Transverse colon (tissue), 4 donors: ENCODE data around the gene COL4A1. TPM values are rescaled to one million over a fixed set of nuclear protein-coding genes. Genes with fewer than 3 reads are reported as not detected.

ENCODE experiments used
- DNase-seq: peaks from one replicate; pipeline ENCODE4 v3.0.0-alpha.2; 2019
- H3K27ac ChIP-seq, 4 donors: fragments of 200-600 bp; sonication (generic); 2 replicates each; pipeline ENCODE4 v1.5.1; 2016 to 2018; ENCODE audit warnings: inconsistent platforms in 4 of 4
- H3K27me3 ChIP-seq: fragments of 200-600 bp; sonication (generic); 2 replicates; pipeline ENCODE4 v1.5.1; 2017; ENCODE audit warnings: inconsistent platforms
- H3K36me3 ChIP-seq, 4 donors: fragments of 200-600 bp; sonication (generic); 2 replicates each; pipeline ENCODE4 v1.5.1; 2017 to 2019; ENCODE audit warnings: inconsistent platforms in 4 of 4
- H3K4me1 ChIP-seq, 4 donors: fragments of 200-600 bp; sonication (generic); 2 replicates each; pipeline ENCODE4 v1.5.1; 2017 to 2020; ENCODE audit warnings: inconsistent platforms in 4 of 4
- H3K4me3 ChIP-seq, 4 donors: fragments of 200-600 bp; sonication (generic); 1 replicate in 1 of 4; 2 replicates in 3 of 4; pipeline versions ENCODE4 v1.5.1 to v1.6.1; 2017 to 2019; ENCODE audit warnings: inconsistent platforms in 4 of 4
- H3K9me3 ChIP-seq, 2 donors: fragments of 200-600 bp; sonication (generic); 2 replicates each; pipeline ENCODE4 v1.5.1; 2017 to 2019; ENCODE audit warnings: inconsistent platforms in 2 of 2
- EP300 ChIP-seq: sonication (generic); formaldehyde crosslinking; IDR thresholded peaks from one replicate; pipeline ENCODE4 v1.6.1; 2017; ENCODE audit warnings: antibody characterized with exemption, low read depth
- POLR2A ChIP-seq: fragments of 450-650 bp; IDR thresholded peaks from one replicate; pipeline ENCODE4 v1.6.1; 2016; ENCODE audit warnings: antibody characterized with exemption, mild to moderate bottlenecking, moderate library complexity
- POLR2AphosphoS5 ChIP-seq, 3 donors: sonication (generic); formaldehyde crosslinking; IDR thresholded peaks; one replicate each; pipeline ENCODE4 v1.6.1; 2016; ENCODE audit warnings: antibody characterized with exemption in 3 of 3
- WGBS, 2 donors: methylation state at CpG; one replicate each; pipeline ENCODE4 v1.1.5; 2018; ENCODE audit warnings: low coverage in 1 of 2; 5-methylcytosine and 5-hydroxymethylcytosine counted together
- in situ Hi-C, 4 donors: fragments of 200-750 bp; cut with MboI; loops; one replicate each; pipeline versions ENCODE4 v1.15.0 to v1.15.1; 2017; ENCODE audit warnings: low sequenced_read_pairs in 3 of 4, low pct_ligation_motif_present in 1 of 4, low pct_unique_long_range_greater_than_20kb in 1 of 4
- intact Hi-C: fragments of 100-400 bp; cut with DNase I; formaldehyde crosslinking; loops from one replicate; pipeline ENCODE4 v1.15.1; 2023; ENCODE audit warnings: low total_unique reads
- total RNA-seq, 4 donors: library from RNA; depleted of rRNA; stranded (reverse); fragments of >200 nt; gene quantifications; one replicate each; pipeline ENCODE4 v1.1.0, GENCODE V29; 2016
- TF ChIP-seq, protein P1 (sequence below), 5 experiments: fragments of 200-600 bp in 3 of 5; fragments of 450-650 bp in 2 of 5; sonication (generic) in 3 of 5; IDR thresholded peaks; 1 replicate in 2 of 5; 2 replicates in 3 of 5; pipeline ENCODE4 v1.5.1; 2016 to 2017; ENCODE audit warnings: antibody characterized with exemption in 5 of 5, inconsistent platforms in 3 of 5, mild to moderate bottlenecking in 2 of 5, moderate library complexity in 1 of 5

Gene COL4A1
- total RNA-seq, 4 donors from 2014 or later, result 46.4 to 180 (median 99.2) TPM

DNA sequence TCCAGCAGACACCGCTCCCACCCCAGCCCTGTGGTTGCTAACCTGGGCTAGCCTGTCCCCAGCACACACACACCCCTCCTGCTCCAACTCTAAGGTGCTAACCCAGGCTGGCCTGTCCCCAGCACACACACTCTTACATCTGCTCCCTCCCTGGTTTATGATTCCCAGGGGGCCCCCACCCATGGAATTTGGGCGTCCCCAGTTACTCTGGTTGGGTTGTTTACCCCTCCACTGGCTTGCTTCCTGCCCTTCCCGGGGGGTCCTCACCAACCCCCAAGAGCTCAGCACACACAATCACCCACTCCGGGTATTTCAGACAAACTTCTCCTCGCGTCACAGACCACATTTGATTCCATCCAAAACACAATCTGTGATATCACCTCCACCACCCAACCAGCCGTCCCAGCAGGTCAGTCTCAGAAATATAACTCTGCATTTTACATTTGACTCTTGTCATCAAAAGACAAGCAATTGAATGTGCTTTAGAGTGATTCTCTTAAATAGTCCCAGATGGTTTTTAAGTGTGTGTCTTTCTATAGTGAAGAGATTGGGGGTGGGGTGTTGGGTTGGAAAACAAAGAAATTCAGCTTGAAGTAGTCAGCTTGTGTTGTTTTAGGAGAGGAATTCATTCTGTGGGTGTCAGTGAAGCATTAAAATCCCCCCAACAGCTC lies 20.2 kb upstream of the COL4A1 start:
- 58 to 72% methylated on average over 3 to 7 of the region's 7 CpGs for WGBS, 2 donors
- intact Hi-C loops, result no loop called here

DNA sequence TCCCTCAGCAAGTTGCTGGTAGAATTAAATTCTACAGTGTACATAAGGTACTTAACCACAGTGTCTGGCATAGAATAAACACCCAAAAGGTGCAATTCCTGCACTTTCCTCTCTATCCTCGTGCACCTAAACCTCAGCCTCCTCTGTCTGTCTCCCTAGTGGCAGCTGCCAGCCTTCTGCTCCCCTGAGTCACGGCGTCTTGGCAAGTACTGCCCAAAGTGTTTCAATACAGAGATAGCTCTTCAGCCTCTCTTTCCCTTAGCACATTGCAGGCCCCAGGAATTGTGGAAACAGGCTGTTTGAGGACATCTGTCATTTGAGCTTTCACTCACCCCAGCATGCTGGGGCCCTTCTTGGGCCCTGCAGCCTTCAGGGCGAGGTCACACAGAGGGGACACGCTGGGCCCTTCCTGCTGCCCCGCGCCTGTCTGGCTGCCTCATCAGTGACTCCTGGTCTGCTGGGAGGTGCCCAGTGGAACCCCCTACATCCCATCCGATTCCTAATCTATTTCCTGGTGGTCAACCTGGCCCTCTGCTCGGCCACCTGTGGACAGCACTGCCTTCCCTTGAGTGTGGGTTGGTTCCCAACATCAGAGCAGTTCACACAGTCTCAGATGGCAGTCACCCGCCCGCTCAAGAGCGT lies 19.4 kb upstream of the COL4A1 start:
- no peak for TF ChIP-seq POLR2A
- no peak for TF ChIP-seq POLR2AphosphoS5 (IDR thresholded peaks at IDR 0.05)
- TF ChIP-seq, protein P1, sequence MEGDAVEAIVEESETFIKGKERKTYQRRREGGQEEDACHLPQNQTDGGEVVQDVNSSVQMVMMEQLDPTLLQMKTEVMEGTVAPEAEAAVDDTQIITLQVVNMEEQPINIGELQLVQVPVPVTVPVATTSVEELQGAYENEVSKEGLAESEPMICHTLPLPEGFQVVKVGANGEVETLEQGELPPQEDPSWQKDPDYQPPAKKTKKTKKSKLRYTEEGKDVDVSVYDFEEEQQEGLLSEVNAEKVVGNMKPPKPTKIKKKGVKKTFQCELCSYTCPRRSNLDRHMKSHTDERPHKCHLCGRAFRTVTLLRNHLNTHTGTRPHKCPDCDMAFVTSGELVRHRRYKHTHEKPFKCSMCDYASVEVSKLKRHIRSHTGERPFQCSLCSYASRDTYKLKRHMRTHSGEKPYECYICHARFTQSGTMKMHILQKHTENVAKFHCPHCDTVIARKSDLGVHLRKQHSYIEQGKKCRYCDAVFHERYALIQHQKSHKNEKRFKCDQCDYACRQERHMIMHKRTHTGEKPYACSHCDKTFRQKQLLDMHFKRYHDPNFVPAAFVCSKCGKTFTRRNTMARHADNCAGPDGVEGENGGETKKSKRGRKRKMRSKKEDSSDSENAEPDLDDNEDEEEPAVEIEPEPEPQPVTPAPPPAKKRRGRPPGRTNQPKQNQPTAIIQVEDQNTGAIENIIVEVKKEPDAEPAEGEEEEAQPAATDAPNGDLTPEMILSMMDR (IDR thresholded peaks at IDR 0.05), result no peak
- TF ChIP-seq EP300, result no peak
- Histone ChIP-seq H3K9me3 (no peaks in the 10 kb centered on the region), H3K4me3 (no peak overlapping the region), H3K27me3 (no peaks in the 10 kb centered on the region), H3K36me3 (no peaks in the 10 kb centered on the region), H3K4me1 (peaks cover 0 to 54% (median 16%) of the 10 kb centered on the region in 4 donors), H3K27ac (peak overlapping the region; percentile 84 to 87 (median 86))
- intact Hi-C loops (no loop called here), in situ Hi-C loops (no loop called here)
- no peak for DNase-seq
- WGBS, 2 donors, result 71 to 82% methylated on average over 4 to 11 of the region's 12 CpGs

More for the DNA sequence above, 20.2 kb upstream of the COL4A1 start:
- H3K36me3 ChIP-seq, result no peaks in the 10 kb centered on the region
- H3K27me3 ChIP-seq, result no peaks in the 10 kb centered on the region
- H3K9me3 ChIP-seq, result no peaks in the 10 kb centered on the region
- in situ Hi-C loops, result no loop called here
- peak overlapping the region; percentile 84 to 87 (median 86) for H3K27ac ChIP-seq
- TF ChIP-seq, protein P1 (IDR thresholded peaks at IDR 0.05), result no peak
- TF ChIP-seq POLR2AphosphoS5 (IDR thresholded peaks at IDR 0.05), result no peak
- no peak for TF ChIP-seq POLR2A
- no peak for TF ChIP-seq EP300
- DNase-seq, result no peak
- H3K4me1 ChIP-seq, result peaks cover 0 to 48% (median 16%) of the 10 kb centered on the region in 4 donors
- H3K4me3 ChIP-seq, result no peak overlapping the region

DNA sequence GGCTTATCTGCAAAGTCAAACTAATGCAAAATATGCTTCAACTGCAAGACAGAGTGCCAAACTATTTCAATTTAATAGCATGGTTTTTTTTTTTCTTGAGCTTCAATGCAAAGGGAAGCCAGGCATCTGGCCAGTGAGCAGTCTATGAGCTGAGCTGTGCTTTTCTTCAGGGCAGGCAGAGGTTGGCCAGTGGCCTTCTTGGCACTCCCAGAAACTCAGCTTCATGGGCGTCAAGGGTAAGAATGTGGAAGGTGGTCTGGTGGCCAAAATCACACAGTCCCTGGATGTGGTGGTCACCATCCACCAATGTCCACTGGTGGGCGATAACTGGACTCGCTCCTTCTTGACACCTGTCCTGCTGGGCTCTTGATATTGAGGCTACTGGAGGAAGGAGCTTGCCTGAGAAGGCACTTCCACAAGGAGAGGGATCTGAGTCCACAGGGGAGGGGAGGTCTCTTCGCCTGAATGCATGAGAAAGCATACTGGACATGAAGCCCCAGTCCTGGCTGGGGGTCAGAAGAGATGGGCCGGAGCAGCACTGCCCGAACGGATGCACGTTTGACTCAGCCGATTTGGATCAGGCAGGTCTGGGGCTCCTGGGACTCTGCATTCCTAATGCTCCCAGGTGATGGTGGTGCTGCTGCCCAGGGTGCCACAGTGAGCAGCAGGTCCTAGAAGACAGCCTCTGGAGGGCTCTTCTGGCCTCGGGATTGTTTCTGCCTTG lies 17.2 kb upstream of the COL4A1 start:
- in situ Hi-C loops, result no loop called here
- no peaks in the 10 kb centered on the region for H3K36me3 ChIP-seq
- peak overlapping the region; percentile 62 to 85 (median 80) for H3K27ac ChIP-seq
- no peaks in the 10 kb centered on the region for H3K27me3 ChIP-seq
- no peaks in the 10 kb centered on the region for H3K9me3 ChIP-seq
- intact Hi-C loops, result no loop called here
- TF ChIP-seq, protein P1 (IDR thresholded peaks at IDR 0.05), result no peak
- no peak overlapping the region for H3K4me3 ChIP-seq
- no peak for DNase-seq
- WGBS, 2 donors, result 87% methylated on average over 10 of the region's 10 CpGs; no CpG with 5 or more reads in 1 of the 2 donors
- H3K4me1 ChIP-seq, result peaks cover 0 to 58% (median 21%) of the 10 kb centered on the region in 4 donors

DNA sequence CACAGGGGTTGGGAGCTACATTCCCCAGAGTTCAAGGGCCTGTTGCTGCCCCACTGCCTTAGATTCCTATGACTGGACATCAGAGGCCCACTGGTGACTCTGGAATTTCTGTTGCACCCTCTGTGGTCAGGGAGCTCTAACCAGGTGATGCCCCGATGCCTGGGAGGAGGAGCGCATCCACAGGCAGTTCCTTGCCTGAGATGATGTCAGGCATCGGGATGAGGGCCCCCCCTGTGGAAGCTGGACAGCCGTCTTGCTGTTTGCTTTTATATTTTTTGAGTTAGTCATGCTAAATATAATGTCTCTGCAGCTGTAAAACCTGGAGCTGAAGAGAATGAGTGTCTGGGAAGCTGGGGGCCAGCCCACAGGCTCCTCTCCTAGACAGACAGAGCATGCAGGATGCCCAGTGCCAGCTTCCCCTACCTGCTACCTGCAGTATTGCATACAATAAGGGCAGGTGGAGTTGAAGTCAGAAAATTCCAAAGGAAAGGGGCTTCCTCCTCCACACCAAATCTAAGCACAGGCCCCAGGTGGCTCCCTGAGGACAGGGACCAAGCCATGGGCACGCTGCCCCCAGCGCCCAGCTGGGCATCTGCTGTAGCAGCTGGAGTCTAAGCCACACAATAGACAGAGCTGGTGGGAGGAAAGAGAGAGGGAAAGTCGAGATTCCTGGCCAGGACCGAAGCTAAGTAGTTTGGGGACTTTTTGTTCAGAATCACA lies 16.4 kb upstream of the COL4A1 start:
- WGBS, 2 donors, result 54 to 70% methylated on average over 3 to 8 of the region's 8 CpGs
- H3K36me3 ChIP-seq, result no peaks in the 10 kb centered on the region
- no peaks in the 10 kb centered on the region for H3K9me3 ChIP-seq
- peaks cover 0 to 64% (median 22%) of the 10 kb centered on the region in 4 donors for H3K4me1 ChIP-seq
- TF ChIP-seq EP300, result no peak
- no peak for TF ChIP-seq POLR2AphosphoS5 (IDR thresholded peaks at IDR 0.05)
- TF ChIP-seq, protein P1 (IDR thresholded peaks at IDR 0.05), result no peak
- no peak for TF ChIP-seq POLR2A
- H3K27ac ChIP-seq, result peak overlapping the region; percentile 62 to 85 (median 80)
- DNase-seq, result no peak
- intact Hi-C loops (no loop called here), in situ Hi-C loops (no loop called here)
- H3K27me3 ChIP-seq, result no peaks in the 10 kb centered on the region
- H3K4me3 ChIP-seq, result no peak overlapping the region
